Stimulated activated CD8-positive, alpha-beta memory T cell treated with anti-CD3 and anti-CD28 coated beads, Interleukin-12 subunit alpha, Interleukin-12 subunit beta, amount 100 ng/mL, for 24 hours (primary cell): Measurements from ENCODE around the gene LRRFIP1.

Source experiments
- DNase-seq: peaks from one replicate; pipeline ENCODE4 v3.0.0-alpha.2; 2020; ENCODE audit errors: extremely low read depth

Gene LRRFIP1

GRCh38 chr2:237704501-237705434, 77.4 kb downstream of the LRRFIP1 start:
- no peak for DNase-seq

- DNase-seq = no peak
Measured at GRCh38 chr2:237706257-237706656, 78.9 kb downstream of the LRRFIP1 start.

GRCh38 chr2:237708065-237708398, 80.6 kb downstream of the LRRFIP1 start:
- no peak for DNase-seq

GRCh38 chr2:237708491-237708890, 81.1 kb downstream of the LRRFIP1 start:
- DNase-seq = no peak

GRCh38 chr2:237708961-237709360, 81.6 kb downstream of the LRRFIP1 start:
- no peak for DNase-seq

GRCh38 chr2:237711458-237712150, 84.2 kb downstream of the LRRFIP1 start:
- DNase-seq = no peak

- DNase-seq = no peak
Measured at GRCh38 chr2:237712477-237713377, 85.3 kb downstream of the LRRFIP1 start.

GRCh38 chr2:237714690-237715458, 87.5 kb downstream of the LRRFIP1 start:
- no peak for DNase-seq

GRCh38 chr2:237715459-237715947, 88.1 kb downstream of the LRRFIP1 start:
- no peak for DNase-seq

- no peak for DNase-seq
Measured at GRCh38 chr2:237716011-237716410, 88.6 kb downstream of the LRRFIP1 start.

GRCh38 chr2:237717366-237718276, 90.2 kb downstream of the LRRFIP1 start:
- no peak for DNase-seq

- DNase-seq = no peak
Measured at GRCh38 chr2:237718277-237718634, 90.9 kb downstream of the LRRFIP1 start.

GRCh38 chr2:237720444-237720843, 93.1 kb downstream of the LRRFIP1 start:
- no peak for DNase-seq

- no peak for DNase-seq
Measured at GRCh38 chr2:237720957-237721356, 93.6 kb downstream of the LRRFIP1 start.

- DNase-seq = no peak
Measured at GRCh38 chr2:237721458-237721857, 94.1 kb downstream of the LRRFIP1 start.

GRCh38 chr2:237722616-237723015, 95.2 kb downstream of the LRRFIP1 start:
- DNase-seq = no peak

- no peak for DNase-seq
Measured at GRCh38 chr2:237723023-237723422, 95.6 kb downstream of the LRRFIP1 start.

GRCh38 chr2:237723602-237724001, 96.2 kb downstream of the LRRFIP1 start:
- DNase-seq = no peak

GRCh38 chr2:237724811-237725478, 97.6 kb downstream of the LRRFIP1 start:
- no peak for DNase-seq

GRCh38 chr2:237725661-237726060, 98.3 kb downstream of the LRRFIP1 start:
- DNase-seq = no peak
